Activated T-cell treated with anti-CD3 and anti-CD28 coated beads for 4 hours (primary cell): ENCODE measurements around the gene MTNR1B.

Experiments used
- DNase-seq: peaks from one replicate; pipeline ENCODE4 v3.0.0-alpha.2; 2020

The MTNR1B gene

DNA sequence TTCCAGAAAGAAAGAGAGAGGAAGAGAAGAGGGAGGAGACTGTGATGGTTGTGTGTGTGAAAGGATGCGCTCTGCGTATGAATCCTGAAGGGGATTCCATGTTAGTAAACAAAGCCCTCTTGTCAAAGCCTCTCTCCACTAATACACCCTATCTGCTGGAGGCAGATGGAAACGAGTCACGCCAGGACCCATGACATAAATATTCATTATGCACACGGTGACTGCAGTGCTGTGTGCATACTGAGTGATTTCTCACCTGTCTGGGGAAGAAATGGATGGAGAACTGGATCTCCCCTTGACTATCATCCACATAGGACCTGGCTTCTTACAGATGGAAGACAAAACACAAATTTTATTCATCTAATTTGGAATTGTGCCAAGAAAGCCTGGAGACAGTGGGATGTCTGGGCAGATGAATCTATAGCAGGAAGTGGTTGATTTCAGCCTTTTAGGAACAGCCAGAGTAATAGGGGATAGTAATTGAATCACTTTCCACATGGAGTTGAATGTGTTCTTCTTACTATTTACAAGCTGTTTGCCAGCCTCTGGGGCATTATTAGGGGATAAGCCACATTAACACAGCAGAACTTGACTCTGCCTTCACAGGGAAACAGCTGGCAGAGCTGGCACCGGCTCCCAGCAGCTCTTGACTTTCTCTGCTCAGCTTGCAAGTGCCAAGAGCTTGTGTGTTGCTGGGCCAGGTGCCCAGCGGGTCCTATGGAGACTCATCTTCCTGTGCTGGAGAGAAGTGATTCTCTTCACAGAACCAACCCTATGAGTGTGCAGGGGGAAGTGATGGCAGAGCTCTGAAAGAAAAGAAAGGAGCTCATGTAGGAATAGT lies 9.0 kb downstream of the MTNR1B start:
- no peak for DNase-seq

DNA sequence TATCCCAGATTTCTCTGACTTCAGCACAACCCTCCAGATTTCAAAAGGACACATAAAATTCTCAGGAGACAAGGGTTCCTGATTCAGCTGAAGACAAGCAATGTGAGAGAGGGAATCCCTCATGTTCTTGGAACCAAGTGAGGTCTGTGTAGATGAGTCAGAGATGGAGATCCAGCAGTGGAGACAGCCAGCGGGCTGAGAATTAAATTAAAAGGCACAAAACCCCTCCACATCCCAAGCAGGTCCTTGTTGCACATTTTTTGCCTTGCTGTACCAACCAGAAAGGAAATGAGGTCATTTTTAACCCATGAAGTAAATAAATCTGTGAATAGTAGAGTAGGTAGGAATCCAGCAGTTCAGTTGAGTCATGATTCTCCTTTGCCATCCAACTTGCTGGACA lies 9.7 kb downstream of the MTNR1B start:
- DNase-seq: no peak

DNA sequence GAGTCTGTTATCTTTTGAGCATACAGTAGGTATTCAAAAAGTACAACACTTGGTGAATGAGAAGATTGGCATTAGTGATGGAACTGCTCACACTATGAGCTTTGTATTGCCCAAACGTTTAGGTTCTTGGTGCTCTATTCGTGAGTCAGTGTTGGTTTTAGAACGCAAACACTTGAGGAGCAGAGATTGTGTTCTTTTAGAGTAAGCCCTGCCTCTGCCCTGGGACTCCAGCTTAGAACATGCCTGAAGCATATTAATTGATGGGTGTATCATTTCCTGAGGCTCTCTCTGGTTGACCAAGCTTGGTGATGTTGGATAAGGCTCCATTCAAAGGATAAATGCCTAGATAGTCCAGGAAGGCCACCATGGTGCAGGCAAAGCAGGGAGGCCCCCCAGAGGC lies 10.9 kb downstream of the MTNR1B start:
- DNase-seq: no peak

DNA sequence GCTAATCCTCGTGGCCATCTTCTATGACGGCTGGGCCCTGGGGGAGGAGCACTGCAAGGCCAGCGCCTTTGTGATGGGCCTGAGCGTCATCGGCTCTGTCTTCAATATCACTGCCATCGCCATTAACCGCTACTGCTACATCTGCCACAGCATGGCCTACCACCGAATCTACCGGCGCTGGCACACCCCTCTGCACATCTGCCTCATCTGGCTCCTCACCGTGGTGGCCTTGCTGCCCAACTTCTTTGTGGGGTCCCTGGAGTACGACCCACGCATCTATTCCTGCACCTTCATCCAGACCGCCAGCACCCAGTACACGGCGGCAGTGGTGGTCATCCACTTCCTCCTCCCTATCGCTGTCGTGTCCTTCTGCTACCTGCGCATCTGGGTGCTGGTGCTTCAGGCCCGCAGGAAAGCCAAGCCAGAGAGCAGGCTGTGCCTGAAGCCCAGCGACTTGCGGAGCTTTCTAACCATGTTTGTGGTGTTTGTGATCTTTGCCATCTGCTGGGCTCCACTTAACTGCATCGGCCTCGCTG lies 12.1 kb downstream of the MTNR1B start:
- no peak for DNase-seq

DNA sequence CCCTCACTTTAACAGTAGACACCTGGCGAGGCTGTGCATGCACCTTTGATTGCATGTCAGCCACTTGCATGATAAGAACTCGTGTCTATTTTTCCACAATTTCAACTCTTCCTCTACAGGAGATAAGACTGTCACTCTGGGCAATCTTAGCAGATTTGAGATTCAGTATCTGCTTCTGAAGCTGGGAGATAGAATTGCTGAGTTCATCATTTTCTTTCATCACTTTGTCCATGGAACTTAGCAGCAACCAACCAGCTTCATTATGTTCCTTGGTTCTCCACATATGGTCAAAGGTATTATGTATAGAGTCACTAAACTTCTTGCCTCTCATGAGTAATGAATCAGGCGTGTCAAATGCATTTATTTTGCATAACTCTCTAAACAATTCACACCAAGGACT lies 17.1 kb downstream of the MTNR1B start:
- no peak for DNase-seq

DNA sequence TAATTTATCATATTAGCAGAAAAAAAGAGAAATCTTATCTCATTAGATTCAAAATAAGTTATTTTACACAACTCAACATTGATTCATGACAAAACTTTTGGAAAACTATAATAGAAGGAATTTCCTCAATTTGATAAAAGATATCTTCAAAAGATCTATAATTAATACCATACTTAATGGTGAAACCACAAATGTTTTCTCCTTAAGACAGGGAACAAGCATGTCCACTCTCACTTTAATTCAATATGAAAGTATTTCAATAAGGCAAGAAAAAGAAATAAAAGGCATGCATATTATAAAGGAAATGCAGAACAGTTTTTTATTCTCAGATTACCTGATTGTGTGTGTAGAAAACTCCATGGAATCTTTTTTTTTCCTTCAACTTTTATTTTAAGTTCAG lies 23.6 kb downstream of the MTNR1B start:
- DNase-seq: no peak

DNA sequence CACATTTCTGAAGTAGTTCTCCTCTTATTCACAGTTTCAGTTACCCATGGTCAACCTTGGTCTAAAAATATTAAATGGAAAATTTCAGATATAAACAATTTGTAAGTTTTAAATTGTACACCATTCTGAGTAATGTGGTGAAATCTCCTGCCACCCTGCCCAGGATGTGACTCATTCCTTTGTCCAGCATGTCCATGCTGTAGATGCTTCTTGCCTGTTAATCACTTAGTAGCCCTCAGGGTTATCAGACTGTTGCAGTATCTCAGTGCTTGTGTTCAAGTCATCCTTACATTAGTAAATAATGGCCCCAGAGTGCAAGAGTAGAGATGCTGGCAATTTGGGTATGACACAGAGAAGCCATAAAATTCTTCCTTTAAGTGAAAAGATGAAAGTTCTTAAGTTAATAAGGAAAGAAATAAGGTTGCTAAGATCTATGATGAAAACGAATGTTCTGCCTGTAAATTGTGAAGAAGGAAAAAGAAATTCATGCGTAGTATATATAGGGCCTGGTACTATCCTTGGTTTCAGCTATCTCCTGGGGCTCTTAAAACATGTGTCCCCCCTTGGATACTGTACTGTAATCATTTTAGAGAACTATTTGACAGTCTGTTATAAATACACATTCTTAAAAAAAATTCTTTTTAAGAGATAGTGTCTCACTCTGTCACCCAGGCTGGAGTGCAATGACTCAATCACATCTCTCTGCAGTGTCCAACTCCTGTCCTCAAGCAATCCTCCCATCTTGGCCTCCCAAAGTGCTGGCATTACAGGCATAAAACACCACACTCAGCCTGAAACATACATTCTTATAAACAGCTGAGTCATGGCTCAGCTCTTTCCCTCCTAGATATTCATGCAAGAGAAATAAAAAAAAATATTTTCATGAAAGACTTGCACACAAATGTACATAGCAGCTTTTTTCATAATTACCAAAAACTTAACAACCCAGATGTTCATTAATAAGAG lies 31.3 kb downstream of the MTNR1B start:
- no peak for DNase-seq

DNA sequence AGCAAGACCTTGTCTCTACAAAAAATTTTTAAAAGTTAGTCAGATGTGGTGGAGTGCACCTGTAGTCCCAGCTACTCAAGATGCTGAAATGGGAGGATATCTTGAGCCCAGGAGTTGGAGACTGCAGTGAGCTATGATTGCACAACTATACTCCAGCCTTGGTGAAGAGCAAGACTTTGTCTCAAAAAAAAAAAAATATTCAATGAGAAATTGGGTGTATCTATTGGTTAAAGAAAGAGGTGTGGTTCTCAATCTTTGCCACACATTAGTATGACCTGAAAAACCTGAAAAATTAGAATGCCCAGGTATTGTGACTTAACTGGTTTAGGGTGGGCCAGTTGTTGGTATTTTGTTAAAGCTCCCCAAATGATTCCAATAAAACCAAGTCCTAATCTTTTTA lies 32.4 kb downstream of the MTNR1B start:
- DNase-seq: no peak

DNA sequence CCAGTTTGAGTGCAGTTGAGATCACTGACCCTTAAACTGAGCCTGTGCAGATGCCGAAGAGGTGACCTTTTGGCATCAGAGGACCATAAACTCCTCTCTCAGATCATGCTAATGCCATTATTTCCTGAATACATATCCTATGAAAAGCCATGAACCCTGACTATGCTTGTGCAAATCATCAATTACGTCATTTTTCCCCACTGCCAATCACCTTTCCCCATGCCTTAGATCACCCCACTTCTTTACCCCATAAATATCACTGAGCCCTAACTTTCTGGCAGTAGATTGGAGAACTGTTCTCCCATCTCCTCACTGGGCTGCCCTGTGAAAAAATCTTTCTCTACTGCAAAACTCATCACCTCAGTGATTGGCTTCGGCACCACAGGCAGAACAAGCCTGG lies 32.9 kb downstream of the MTNR1B start:
- no peak for DNase-seq

DNA sequence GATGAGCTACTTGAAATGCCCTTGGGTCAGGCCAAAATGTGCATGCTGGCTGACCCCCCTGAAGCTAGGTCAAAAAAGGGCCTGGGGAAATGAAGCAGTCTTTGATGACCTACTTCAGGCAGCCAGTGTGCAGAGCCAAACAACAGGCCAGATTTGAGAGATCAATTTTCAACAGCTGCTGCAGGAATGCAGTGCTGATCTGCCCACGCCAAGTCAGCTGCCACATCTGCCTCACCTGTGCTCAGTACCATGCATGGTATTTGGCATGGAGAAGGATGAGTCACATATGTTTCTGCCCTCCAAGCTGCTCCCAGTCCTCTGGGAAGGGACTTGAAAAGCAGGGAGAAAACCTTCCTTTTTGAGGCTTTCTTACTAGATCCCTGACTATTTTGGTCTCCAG lies 35.8 kb downstream of the MTNR1B start:
- no peak for DNase-seq

DNA sequence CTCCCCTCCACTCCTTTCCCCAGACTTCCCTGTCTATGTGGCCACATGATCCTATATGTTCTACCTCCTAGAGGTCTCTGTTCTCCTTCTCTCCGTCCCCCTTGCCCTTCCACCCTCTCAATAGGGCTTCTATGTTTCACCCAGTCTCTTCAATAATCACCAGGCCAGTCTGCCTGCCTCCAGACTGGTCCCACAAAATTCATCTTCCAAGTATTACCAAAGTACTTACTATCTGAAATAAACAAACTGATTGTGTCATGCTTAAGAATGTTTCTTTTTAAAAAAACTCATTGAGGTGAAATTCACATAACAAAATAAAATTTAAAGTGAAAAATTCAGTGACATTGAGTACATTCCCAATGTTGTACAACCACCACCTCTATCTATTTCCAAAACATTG lies 44.2 kb downstream of the MTNR1B start:
- no peak for DNase-seq

DNA sequence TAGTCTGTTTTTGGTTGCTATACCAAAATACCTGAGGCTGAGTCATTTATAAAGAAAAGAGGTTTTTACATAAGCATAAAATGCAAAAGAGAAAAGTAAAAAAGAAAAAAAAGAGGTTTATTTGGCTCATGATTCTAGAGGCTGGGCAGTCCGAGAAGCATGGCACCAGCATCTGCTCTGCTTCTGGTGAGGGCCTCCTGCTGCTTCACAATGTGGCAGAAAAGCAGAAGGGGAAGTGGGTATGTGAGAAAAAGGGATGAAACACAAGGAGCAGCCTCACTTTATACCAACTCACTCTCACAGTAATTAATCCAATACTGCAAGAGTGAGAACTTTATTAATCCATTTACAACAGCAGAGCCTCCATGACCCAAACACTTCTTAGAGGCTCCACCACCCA lies 47.1 kb downstream of the MTNR1B start:
- no peak for DNase-seq

DNA sequence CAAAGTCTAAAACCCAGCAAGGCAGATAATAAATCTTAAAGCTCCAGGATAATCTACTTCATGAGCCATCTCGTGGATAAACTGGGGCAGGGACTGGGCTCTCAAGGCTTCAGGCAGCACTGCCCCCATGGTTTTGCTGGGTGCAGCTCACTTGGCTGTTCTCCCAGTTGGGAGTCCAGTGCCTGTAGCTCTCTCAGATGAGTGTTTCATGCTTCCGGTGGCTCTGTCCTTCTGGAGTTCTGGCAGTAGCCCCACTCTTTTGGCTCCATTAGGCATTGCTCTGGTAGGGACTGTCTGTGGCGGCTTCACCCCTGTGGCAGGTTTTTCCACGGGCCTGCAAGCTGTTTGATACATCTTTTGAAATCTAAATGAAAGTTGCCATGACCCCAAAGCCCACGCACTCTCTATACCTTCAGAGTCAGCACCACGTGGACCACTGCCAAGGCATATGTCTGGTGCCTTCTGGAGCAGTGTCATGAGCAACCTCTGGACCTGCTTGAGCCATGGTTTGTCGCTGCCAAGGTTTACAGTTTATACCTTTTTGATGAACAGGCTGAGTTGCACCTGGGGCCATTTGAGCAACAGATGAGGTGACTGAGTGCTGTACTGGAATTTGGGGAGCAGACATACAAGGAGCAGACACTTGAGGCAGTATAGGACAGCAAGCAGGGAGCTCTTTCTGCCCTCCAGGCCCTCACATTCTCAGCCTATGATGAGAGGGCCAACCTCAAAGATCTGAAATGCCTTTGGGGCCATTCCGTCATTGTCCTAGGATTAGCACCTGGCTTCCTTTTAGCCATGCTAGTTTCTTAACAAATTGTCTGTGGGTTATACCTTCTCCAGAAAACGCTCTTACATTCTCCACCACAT lies 48.6 kb downstream of the MTNR1B start:
- no peak for DNase-seq

DNA sequence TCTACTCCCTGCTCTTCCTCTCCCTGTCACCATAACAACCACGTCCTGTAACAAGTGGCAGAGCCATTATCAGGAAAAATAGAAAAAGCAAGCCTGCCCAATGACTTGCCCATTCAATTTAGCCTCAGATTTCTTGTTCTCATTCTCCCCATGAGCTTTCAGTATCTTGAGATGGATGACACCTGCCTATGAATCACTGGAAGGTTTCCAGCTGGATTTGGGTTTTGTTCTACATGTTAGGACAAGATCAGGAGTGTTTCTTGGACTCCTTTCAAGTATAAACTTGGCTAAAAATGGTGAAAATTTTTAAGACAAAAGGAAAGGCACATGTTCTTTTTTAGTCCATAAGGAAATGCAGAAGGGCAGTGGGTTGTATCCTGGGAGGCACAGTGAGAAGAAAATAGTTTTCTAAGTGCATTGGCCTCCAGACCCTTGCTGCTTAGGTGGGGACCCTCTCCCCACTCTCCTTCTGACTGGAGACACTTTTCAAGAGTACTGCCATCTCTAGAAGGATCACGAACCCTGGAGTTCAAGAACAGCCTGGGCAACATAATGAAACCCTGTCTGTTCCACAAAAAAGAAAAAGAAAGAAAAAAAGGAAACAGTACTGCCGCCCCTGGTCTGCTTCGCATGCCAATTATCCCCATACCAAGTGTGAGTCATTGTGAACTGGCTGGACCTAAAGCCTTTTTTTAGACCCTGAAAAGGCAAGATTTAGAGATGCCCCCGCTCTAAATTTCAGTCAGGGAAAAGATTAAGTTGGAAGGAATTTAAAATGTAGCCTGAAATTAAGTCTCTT lies 51.0 kb downstream of the MTNR1B start:
- no peak for DNase-seq

DNA sequence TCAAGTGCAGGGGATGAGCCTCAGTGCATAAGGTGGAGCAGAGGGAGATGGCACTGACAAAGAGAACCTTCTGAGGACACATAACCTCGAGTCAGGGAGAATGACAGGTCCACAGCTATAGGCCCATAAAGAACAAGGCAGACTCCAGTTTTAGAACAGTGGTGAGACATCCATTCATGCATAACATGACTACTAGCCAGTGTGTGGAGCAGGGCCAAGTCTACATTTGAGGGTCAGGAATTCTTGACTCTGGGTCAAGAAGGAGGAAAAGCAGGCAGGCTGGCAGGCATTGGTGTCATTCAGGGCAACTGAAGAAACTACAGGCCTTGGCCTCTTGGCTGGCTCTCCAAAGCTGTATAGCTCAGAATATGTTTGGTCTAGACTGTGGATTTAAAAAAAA lies 54.9 kb downstream of the MTNR1B start:
- DNase-seq: no peak

DNA sequence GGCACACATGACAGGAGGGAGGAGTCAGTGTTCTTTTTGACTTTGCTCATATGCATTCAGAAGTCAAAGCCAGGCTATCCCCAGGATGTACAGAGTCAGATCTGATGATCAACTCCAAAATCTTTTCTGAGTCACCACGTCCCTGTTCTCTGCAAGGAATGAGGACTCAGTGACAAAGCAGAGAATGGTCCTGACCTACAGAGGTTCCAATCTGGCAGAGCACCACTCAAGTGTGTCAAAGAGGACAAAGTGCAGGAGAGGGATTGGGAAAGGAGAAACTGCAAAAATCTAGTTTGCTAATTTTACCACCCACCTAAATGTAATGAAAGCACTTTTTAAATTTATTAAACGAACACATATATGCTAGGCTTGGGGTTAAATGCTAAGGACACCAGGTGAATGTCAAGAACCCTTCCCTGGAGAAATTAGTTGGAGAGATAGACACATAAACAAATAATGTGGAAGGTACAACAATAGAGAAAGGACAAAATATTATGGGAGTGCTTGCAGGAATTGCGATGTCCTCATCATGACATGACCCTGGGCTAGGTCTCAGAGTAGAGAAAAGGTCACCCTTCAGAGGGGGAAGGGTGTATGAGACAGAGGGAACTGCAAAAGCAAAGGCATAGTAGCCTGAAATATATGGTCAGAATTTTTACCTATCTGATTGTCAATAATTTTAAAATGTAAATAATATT lies 56.3 kb downstream of the MTNR1B start:
- no peak for DNase-seq

DNA sequence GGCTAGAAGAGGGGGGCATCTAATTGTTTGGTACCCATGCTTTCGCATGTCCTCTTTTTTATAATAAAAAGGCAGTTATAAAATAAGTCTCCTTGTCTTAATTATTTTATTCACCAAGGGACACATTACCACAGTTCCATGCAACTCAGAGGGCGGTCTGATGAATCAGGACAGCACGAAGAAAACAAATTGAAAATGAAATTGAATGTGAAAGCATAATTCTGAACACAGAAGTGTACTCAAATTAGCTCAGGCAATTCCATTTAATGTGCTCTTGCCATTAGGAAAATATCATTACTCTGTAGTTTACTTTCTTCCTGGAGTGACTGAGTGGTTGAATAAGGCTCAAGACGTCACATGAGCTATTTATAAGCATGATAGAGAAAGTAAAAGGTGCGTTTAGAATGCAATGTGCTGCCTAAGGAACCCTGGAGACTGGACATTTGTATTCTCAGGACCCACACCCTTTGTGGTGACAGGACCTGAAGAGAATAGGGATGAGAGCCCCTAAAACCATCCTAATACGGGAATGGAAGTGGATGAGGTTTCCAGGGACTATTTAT lies 59.6 kb downstream of the MTNR1B start:
- DNase-seq: no peak

DNA sequence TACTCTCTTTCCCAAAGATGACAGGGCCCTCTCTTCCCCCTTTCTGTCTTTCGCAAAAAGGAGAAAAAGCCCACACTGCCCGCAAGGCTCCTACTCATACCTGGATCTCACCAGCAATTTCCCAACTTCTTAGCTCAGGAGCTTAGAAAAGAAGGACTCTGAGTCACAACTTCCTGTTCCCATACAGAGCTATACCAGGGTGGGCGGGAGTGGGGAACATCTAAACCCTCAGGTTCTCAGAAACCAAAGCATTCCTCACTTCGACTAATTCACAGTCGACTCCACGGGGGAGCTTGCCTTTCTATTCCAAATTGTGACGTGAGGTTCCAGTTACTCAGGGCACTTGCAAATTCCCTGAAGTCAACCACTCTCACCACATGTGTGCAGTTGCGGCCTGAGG lies 61.9 kb downstream of the MTNR1B start:
- no peak for DNase-seq
